ENCODE results near the gene PRPF31. TPM values are rescaled to one million over a fixed set of nuclear protein-coding genes. Genes with fewer than 3 reads are reported as not detected.

PRPF31 gene
- polyA plus RNA-seq, 12 donors, result 40.3 to 64.0 (median 43.6) TPM; not detected in 1

GRCh38 chr19:54137699-54138488, 22.3 kb downstream of the PRPF31 start, which contains the start of gene CNOT3:
Gene CNOT3, plus strand, starts transcription at chr19:54137762. Its CDS starts 5,217 bp downstream, at chr19:54142979.
- no peak for DNase-seq

- no peak for DNase-seq
Measured at GRCh38 chr19:54138489-54139256, 23.1 kb downstream of the PRPF31 start.

GRCh38 chr19:54141356-54141755, 25.8 kb downstream of the PRPF31 start:
- no peak for DNase-seq

- DNase-seq, result no peak
Measured at GRCh38 chr19:54142166-54142780, 26.7 kb downstream of the PRPF31 start.

- no peak for DNase-seq
Measured at GRCh38 chr19:54145541-54146158, 30.1 kb downstream of the PRPF31 start.

GRCh38 chr19:54147676-54148075, 32.1 kb downstream of the PRPF31 start:
- DNase-seq, result no peak

GRCh38 chr19:54148158-54148557, 32.6 kb downstream of the PRPF31 start:
- DNase-seq, result no peak

GRCh38 chr19:54149021-54149812, 33.7 kb downstream of the PRPF31 start:
- DNase-seq, result no peak

GRCh38 chr19:54151362-54152035, 35.9 kb downstream of the PRPF31 start:
- DNase-seq, result no peak

- no peak for DNase-seq
Measured at GRCh38 chr19:54152267-54152666, 36.7 kb downstream of the PRPF31 start.

- DNase-seq, result no peak
Measured at GRCh38 chr19:54152878-54153524, 37.4 kb downstream of the PRPF31 start.

- DNase-seq, result no peak
Measured at GRCh38 chr19:54153731-54154326, 38.3 kb downstream of the PRPF31 start.

GRCh38 chr19:54154603-54155345, 39.2 kb downstream of the PRPF31 start:
- DNase-seq, result no peak

- no peak for DNase-seq
Measured at GRCh38 chr19:54155694-54156093, 40.1 kb downstream of the PRPF31 start.

- no peak for DNase-seq
Measured at GRCh38 chr19:54156490-54156889, 40.9 kb downstream of the PRPF31 start.

- DNase-seq, result no peak
Measured at GRCh38 chr19:54156953-54157352, 41.4 kb downstream of the PRPF31 start.

GRCh38 chr19:54158812-54159351, 43.3 kb downstream of the PRPF31 start:
- no peak for DNase-seq

- peak; percentile 100 for DNase-seq
Measured at GRCh38 chr19:54159352-54160181, 44.0 kb downstream of the PRPF31 start, which contains the start of gene LENG1. Gene LENG1, minus strand, starts transcription at chr19:54159721. Its CDS starts 26 bp downstream, at chr19:54159695.
